HG03060 (cell line): ENCODE measurements around the gene KLHL26.
"Not testable (repeated sequence)": the region's sequence is repeated elsewhere in the genome, so short reads cannot be mapped to it uniquely, and the experiment has no call there.

Experiments used
- ATAC-seq: cut with Tn5 transposase; IDR thresholded peaks from one replicate; pipeline ENCODE4 v1.9.1; 2021; ENCODE audit warnings: low read depth, moderate number of reproducible peaks; ENCODE audit not compliant: unreplicated experiment

Gene KLHL26

DNA sequence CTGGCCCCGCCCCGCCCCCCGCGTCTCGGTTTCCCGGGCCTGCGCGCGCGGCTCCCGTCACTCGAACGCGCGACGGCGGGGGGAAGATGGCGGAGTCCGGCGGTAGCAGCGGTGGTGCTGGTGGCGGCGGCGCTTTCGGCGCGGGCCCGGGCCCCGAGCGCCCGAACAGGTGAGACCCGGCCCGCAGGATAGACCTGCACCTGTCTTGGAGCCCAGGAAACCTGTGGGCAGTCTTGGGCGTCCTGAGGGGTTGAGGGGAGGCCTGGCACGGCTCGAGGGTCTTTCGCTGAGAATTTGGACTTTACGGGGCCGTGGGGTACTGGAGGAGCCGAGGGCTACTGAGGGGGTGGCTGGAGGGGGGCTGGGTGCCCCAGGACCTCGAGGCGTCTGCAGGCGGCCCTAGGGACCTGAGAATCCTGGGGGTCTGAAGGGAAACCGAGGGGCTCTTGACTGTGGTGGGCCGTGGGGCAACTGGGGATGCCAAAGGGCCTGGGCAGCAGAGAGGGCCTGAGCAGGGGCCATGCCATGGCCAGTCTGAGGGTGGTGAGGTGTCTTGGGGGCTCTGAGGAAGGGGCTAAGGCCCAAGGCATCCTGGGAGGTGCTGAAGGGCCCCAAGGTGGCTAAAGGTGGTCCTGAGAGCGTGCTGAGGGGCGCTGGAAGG, at the start of gene KLHL26:
TSS of gene KLHL26 (plus strand) at position 60 of the 661 bp plus-strand sequence. CDS start at position 87, 27 bp downstream.
- no peak for ATAC-seq

GRCh38 chr19:18587561-18587960, 49.3 kb upstream of the KLHL26 start:
- no peak for ATAC-seq

DNA sequence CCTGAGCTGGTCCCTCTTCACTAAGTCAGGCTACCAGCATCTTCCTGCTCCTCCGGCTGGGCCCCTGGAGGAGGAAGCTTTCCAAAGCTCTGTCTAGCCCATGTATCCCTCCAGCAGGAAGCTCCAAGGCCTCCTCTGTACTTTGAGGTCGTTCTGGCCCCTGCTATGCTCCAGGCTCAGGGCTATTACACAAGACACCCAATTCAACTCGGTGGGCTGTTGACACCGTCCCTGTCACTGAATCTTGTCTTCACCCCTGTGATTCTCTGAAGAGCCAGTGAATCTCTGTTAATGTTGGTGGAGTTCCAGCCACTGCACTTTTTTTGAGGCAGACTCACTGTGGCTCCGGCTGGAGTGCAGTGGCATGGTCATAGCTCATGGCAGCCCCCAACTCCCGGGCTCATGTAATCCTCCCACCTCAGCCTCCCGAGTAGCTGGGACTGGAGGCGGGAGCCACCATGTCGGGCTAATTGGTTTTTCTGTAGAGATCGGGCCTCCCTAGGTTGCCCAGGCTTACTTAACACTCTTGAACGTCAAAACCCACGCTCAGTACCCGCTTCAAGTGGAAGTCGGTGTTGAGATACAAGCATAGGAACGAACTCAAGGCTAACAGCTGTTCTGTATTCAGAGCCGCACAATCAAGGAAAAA, 48.7 kb upstream of the KLHL26 start:
- no peak for ATAC-seq

GRCh38 chr19:18588611-18589379, 48.0 kb upstream of the KLHL26 start, which contains the start of gene REX1BD:
Gene REX1BD (plus strand): TSS chr19:18588798. CDS start chr19:18588802, 4 bp downstream.
- ATAC-seq, result peak; percentile 43

DNA sequence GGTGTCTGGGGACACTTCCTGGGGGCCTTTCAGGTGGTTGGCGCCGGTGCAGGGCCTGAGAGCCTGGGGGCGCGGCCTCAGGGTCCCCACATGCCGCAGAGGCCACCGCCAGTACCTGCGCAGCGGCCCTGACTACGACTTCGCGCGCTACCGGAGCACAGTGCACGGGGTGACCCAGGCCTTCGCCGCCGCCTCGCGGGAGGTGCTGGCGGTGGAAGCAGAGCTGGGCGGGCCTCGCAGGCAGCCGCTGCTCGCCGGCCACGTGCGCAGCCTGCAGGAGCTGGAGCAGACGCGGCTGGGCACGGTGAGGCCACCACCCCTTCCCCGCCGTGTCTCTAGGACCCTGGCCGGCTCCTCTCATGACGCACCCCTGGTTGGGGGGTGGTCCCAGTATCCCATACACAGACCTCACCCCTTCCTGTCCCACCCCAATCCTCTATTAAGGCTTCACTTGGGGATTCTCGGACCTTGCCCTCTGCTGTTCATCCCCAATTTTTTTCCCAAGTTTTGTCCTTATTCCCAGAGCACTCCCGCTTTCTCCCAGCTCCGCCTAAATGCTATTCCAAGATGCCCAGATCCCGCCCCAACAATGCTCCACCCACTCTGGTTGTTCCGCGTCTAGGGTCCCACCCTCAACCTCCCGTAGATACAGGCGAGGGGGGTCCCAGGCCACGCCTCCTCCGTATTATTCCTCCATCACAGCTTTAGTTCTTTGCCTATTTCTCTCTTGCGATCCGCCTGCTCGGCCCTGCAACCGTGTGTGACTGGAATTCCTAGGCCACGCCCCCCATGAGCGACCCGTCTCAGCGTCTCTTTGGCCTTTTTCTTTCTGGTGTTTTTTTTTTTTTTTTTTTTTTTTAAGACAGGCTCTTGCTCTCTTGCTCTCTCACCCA, 47.2 kb upstream of the KLHL26 start:
- ATAC-seq, result peak; percentile 13

GRCh38 chr19:18590273-18591272, 46.3 kb upstream of the KLHL26 start:
- ATAC-seq, result no peak

DNA sequence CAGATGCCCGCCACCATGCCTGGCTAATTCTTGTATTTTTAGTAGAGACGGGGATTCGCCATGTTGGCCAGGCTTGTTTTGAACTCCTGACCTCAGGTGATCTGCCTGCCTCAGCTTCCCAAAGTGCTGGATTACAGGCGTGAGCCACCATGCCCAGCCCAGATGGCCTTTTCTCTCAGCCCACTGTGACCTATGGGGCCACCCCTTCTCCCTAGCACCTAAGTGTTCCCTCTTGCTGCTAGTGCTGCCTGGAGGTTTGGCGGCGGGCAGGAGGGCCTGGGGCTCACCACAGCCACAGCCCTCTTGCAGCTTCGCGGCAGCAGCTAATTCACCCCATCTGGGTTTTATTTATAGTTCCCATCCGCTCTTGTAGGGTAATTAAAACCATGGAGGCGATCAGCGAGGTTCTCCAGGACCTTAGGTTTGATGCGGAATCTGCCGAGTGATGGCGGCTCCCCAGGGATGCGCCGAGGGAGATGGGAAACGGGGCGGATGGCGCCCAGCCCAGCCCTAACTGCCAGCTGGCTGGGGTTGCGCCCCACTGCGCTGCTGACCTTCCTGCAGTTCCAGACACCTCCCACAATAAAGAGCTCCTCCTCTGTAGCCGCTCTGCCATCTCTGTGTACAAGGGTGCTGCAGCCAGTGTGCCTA, 45.0 kb upstream of the KLHL26 start:
- ATAC-seq, result no peak

DNA sequence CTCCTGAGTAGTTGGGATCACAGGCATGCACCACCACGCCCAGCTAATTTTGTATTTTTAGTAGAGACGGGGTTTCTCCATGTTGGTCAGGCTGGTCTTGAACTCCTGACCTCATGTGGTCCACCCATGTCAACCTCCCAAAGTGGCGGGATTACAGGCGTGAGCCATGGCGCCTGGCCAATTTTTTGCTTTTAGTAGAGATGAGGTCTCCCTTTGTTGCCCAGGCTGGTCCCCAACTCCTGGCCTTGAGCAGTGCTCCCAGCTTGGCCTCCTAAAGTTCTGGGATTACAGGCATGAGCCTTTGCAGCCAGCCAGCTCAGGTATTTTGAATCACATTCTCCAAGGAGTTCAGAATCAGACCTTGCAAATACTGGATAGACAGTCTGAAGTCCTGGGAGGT, 44.1 kb upstream of the KLHL26 start:
- not testable (repeated sequence) for ATAC-seq

- no peak for ATAC-seq
These were observed 43.3 kb upstream of the KLHL26 start for GRCh38 chr19:18593367-18594095.

- no peak for ATAC-seq
These were observed 42.6 kb upstream of the KLHL26 start for GRCh38 chr19:18594096-18594823.

GRCh38 chr19:18594824-18595373, 41.9 kb upstream of the KLHL26 start:
- no peak for ATAC-seq

DNA sequence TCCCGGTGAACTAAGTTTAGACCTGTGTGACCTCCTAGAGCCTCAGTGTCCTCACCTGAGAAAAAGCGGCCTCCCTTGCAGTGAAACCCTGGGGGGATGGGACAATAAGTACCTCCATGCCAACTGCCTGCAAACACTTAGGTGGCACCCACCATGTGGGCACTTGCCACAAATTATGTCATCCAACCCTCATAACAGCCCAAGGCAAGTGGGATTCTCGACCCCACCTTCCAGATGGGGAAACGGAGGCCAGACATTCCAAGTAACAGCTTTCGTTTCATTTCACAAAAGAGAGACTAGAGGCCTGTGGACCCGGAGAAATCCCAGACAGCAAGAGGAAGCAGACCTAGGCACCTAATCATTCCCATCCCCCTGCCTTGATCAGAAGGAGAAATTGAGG, 41.4 kb upstream of the KLHL26 start:
- ATAC-seq, result no peak

DNA sequence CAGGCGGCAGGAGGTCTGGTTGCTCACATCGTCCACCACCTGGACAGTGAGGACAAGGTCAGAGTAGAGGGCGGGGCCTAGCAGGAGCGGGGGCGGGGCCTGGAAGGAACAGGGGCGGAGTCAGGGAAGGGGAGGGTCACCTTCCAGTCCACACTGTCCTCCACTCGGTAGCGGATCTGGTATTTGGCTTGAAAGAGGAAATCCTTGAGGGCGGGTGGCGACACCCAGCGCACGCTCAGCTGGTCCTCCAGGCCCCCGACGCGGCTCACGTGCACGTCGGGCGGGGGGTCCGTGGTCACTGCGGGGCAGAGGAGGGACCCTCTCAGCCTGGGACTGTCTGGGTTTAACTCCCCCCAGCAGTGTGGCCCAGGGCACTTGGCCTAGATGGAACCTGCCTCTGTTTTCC, 40.1 kb upstream of the KLHL26 start:
- no peak for ATAC-seq

DNA sequence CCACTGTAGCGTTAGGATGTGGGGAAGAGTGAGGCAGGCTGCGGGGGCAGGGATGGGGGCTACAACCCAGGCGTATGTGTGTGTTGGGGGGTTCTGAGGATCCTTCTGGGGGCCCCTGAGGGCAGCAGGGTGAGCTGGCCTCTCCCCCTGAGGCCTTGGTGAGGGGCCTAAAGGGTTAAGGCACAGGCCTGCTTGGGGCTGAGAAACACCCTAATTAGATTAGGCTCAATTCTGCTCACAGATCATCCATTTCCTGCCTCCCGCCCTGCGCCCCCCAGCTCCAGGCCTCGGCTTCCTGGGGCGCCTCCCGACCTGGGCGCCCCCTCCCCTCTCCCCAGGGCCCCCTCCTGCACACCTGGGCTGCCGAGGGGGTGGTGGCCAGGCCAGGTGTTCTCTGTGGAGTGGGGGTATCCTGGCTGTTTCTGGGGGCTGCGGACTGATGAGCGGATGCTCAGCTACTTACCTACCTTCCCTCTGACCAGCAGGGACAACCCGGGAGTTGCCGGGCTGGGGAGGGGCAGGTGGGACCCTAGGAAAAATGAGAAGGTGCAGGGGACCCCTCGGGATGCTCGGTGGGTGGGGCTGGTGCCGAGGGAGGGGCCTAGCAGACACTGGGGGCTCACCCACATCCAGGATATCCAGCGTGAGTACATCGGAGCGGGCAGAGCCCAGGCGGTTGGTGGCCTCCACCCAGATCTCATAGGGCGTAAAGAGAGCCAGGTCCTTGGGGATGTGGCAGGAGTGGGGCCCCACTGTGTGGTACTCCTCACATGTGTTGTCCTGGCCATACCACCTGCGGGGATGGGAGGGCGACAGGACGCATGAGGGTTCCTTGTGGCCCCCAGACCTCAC, 38.8 kb upstream of the KLHL26 start:
- ATAC-seq, result no peak

DNA sequence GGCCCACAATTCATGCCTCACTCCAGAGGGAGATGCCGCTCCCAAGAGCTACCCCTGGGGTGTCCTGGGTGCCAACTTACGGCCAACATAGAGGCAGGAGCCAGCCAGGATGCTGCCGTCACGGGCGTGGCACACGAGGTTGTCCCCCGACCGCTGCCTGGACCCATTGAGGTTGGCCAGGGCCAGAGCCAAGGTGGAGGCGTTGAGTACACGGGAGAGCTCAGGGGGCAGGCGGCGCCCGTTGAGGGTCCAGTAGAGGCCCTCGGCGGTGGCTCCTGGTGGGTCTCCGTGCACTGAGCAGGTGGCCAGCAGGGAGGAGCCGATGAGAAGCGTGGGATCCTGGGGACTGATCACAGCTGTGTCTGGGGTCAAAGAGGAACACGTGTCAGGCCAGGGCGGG, 37.3 kb upstream of the KLHL26 start:
- ATAC-seq, result no peak

DNA sequence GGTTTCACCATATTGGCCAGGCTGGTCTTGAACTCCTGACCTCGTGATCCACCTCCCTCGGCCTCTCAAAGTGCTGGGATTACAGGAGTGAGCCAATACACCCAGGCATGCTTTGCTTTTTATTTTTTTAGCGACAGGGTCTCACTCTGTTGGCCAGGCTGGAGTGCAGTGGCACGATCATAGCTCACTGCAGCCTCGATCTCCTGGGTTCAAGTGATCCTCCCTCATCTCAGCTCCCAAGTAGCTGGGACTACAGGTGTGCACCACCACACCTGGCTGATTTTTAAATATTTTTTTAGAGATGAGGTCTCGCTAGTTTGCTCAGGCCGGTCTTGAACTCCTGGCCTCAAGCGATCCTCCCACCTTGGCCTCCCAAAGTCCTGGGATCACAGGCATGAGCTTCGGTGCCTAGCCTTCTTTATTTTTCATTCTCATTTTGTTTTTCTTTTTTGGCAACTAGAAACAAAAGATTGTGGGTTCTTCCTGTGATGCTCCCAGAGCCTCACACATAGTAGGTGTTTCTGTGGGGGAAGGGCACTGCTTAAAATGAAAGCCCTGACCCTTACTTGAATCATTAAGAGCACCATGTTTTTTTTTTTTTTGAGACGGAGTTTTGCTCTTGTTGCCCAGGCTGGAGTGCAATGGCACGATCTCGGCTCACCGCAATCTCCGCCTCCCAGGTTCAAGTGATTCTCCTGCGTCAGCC, 36.0 kb upstream of the KLHL26 start:
- not testable (repeated sequence) for ATAC-seq
